Activated T-helper 1 cell treated with Interleukin-2 at 50 U/mL for 16 hours (primary cell): ENCODE measurements around the gene ARMC9.
"Not testable (repeated sequence)": the region's sequence is repeated elsewhere in the genome, so short reads cannot be mapped to it uniquely, and the experiment has no call there.

Source experiments
- DNase-seq: peaks from one replicate; pipeline ENCODE4 v3.0.0-alpha.2; 2020; ENCODE audit warnings: low read depth

The ARMC9 gene

DNA sequence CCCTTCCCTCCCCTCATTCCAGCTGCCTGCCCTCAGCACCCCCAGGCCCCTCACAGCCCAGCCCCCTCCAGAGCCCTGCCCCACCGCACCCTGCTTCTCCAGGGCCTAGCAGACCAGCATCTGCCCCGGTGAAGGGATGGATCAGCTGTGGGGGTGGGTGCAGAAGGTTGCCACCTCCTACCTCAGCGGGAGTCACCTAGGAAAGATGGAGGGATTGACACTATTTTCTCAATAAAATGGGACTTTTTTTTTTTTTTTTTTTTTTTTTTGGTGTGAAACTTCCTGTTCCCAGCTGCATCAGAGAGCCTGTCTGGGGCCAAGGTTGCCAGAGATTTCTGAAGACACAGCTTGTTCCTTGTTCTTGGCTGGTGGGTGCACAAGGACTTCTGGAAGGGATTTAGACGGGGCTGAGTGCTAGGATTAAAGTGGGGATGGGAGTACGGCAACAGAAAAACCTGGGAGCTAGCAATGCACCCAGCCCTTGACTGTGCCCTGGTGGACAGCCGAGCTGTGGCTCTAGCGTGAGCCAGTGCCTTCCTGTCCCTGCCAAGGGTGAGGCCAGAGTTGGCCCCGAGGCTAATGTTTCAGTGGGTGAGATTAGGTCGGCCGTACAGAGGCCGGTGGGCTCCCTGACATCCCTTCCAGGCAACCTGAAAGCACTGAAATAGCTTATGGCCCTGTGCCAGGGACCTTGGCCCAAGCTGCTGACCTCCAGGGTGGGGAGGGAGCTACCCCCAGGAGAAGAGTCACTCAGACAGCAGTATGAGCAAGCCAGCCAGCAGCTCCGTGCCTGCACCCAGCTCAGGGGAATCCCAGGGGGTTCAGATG is 201.6 kb downstream of the ARMC9 start:
- no peak for DNase-seq

DNA sequence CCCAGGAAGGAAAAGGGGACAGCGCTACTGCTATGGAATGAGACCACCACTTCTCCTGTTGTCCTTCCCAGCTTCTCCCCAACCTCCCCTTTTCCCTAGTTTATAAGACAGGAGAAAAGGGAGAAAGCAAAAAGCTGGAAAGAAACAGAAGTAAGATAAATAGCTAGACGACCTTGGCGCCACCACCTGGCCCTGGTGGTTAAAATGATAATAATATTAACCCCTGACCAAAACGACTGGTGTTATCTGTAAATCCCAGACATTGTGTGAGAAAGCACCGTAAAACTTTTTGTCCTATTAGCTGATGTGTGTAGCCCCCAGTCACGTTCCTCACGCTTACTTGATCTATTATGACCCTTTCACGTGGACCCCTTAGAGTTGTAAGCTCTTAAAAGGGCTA is 202.2 kb downstream of the ARMC9 start:
- not testable (repeated sequence) for DNase-seq

DNA sequence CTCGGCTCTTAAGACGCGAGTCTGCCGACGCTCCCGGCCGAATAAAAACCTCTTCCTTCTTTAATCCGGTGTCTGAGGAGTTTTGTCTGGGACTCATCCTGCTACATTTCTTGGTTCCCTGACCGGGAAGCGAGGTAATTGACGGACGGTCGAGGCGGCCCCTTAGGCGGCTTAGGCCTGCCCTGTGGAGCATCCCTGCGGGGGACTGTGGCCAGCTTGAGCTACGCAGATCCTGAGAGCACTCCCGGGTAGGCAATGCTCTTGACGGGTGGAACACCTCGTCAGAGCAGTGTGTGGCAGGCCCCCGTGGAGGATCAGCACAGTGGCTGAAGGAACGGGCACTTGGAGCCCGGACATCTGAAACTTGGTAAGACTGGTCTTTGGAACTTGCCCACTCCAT is 202.7 kb downstream of the ARMC9 start:
- DNase-seq, result not testable (repeated sequence)

DNA sequence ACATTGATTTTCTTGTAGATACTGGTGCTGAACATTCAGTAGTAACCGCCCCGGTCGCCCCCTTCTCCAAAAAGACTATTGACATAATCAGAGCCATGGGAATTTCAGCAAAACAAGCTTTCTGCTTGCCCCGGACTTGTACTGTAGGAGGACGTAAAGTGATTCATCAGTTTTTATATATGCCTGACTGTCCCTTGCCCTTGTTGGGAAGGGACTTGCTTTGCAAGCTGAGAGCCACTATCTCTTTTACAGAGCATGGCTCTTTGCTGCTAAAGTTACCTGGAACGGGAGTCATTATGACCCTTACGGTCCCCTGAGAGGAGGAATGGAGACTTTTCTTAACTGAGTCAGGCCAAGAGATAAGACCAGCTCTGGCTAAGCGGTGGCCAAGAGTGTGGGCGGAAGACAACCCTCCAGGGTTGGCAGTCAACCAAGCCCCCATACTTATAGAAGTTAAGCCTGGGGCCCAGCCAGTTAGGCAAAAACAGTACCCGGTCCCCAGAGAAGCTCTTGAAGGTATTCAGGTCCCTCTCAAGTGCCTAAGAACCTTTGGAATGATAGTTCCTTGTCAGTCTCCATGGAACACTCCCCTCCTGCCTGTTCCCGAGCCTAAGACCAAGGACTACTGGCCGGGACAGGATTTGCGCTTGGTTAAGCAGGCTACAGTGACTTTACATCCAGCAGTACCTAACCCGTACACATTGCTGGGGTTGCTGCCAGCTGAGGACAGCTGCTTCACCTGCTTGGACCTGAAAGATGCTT is 205.2 kb downstream of the ARMC9 start:
- not testable (repeated sequence) for DNase-seq

DNA sequence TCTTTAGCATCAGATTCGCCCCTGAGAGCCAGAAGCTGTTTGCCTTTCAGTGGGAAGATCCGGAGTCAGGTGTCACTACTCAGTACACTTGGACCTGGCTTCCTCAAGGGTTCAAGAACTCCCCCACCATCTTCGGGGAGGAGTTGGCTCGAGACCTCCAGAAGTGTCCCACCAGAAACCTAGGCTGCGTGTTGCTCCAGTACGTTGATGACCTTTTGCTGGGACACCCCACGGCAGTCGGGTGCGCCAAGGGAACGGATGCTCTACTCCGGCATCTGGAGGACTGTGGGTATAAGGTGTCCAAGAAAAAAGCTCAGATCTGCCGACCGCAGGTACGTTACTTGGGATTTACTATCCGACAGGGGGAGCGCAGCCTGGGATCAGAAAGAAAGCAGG is 205.8 kb downstream of the ARMC9 start:
- not testable (repeated sequence) for DNase-seq

DNA sequence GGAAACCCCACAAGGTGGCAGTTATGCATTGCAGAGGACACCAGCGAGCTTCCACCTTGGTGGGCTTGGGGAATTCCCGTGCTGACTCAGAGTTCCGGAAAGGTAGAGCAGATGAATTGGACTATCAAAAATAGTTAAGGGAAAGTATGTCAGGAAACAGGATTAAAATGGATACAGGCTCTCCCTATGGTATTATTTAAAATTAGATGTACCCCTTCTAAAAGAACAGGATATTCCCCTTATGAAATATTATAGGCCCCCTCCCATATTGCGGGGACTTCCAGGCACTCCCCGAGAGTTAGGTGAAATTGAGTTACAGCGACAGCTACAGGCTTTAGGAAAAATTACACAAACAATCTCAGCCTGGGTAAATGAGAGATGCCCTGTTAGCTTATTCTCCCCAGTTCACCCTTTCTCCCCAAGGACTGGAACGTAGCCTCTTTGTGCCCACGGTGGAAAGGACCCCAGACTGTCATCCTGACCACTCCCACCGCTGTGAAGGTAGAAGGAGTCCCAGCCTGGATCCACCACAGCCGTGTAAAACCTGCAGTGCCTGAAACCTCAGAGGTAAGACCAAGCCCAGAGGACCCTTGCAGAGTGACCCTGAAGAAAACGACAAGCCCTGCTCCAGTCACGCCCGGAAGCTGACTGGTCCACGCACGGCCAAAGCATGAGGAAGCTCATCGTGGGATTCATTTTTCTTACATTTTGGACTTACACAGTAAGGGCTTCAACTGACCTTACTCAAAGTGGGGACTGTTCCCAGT is 207.4 kb downstream of the ARMC9 start:
- DNase-seq, result not testable (repeated sequence)

DNA sequence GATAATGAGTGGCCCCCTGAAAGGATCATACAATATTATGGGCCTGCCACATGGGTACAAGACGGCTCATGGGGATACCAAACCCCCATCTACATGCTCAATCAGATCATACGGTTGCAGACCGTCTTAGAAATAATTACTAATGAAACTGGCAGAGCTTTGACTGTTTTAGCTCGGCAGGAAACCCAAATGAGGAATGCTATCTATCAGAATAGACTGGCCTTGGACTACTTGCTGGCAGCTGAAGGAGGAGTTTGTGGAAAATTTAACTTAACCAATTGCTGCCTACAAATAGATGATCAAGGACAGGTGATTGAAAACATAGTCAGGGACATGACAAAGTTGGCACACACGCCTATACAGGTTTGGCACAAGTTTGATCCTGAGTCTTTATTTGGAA is 209.3 kb downstream of the ARMC9 start:
- DNase-seq, result not testable (repeated sequence)

DNA sequence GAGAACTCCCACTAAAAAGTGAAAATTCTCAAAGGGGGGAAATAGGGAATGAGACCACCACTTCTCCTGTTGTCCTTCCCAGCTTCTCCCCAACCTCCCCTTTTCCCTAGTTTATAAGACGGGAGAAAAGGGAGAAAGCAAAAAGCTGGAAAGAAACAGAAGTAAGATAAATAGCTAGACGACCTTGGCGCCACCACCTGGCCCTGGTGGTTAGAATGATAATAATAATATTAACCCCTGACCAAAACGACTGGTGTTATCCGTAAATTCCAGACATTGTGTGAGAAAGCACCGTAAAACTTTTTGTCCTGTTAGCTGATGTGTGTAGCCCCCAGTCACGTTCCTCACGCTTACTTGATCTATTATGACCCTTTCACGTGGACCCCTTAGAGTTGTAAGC is 209.9 kb downstream of the ARMC9 start:
- not testable (repeated sequence) for DNase-seq

DNA sequence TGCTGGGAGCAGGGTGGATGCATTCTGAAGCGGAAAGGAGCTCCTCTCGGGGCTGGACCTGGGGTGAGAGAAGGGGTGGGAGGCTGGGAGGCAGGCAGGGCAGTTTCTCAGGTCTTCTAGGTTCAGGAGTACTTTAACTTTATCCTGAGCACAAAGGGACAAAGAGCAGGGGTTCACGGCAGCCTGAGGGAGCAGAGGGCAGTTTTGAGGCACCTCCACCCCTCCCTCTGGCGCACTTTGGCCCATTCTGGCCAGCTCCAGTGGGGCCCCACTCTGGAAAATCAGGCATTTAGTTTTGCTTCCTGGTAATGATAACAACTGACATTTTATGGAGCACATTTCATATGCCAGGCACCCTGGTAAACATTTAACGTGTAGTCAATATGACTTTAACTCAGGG is 211.3 kb downstream of the ARMC9 start:
- no peak for DNase-seq

DNA sequence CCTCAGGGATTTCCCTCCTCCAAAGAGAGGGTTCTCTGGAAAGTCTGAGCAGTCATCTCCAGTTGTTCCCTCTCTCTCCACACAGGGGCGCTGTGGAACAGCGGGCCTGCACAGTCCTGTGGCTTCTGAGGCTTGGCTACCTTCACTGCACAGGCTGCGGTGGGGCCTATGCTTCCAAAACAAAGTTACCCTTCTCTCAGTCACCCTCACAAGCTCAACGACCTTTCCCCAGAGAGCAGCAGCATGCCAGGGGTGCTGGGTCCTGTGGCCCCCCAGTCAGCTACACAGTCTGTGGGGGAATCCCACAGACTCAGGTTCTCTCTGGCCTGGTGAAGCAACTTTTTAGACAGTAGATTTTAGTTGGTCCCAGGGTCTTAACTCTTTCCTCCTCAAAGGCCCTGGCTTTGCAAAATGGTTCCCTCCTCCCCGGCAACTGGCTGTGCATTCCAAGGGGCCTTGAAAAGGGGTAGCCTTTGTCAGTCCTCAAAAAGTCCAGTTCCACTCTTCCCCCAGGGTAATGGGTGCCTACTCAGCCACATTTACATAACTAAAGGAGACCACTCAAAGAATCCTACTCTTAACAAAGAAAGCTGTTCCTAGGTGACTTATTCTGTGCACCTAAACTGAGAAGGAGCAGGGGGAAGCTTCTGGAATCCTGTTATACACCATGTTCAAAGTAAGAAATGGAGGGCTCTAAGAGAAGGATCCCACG is 212.0 kb downstream of the ARMC9 start:
- DNase-seq, result no peak

DNA sequence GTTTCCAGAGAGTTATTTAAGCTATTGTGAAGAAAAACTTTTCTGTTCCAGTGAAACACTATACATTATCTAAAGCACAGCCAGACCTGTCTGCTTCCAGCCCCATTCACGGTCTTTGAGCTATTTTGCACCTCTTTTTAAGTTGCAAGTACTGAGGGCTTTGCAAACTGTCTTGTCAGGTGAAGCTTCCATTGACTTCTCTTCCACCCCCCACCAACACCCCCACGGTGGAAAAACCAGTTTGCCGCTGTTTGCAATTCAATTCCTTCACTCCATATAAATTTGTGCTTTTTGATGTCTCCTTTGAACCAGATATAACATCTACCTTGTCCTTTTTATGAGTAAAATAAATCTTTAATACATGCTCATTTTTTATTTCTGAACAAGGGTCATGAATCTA is 212.8 kb downstream of the ARMC9 start:
- DNase-seq, result no peak

DNA sequence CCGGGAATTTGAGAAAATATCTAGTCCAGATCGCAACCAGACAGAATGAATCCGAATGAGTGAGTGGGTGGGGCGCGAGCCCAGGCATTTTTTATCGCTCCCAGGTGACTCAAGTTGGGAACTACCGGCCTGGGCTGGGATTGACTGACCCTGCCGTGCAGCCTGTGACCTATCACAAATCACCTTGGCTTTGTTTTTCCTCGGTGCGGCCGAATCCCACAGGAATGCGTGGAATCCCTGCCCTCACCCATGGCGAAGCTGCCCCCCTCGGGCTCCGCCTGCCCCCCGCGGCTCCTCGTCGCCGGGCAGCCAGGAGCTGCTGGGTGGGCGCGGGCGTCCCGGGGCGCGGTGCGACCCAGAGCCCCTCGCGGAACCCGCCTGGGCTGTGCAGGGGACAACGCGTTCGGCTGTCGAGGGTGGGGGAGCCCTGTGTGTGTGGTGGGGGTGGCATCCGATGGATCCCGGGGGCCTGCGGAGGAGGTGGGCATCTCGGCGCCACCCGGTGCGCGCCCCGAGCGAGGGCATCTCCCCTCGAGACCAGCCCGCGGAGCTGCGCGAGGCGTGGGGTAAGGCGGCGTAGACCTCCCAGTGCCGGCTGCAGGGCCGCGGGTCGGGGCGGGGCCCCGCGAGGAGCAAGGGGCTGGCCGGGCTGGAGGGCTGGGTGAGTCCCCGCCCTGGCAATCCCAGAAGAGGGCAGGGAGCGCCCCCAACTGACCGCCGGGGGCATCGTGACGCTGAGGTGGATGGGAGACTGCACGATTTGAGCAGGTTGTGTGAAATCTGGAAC is 213.6 kb downstream of the ARMC9 start:
- DNase-seq, result peak; percentile 42

DNA sequence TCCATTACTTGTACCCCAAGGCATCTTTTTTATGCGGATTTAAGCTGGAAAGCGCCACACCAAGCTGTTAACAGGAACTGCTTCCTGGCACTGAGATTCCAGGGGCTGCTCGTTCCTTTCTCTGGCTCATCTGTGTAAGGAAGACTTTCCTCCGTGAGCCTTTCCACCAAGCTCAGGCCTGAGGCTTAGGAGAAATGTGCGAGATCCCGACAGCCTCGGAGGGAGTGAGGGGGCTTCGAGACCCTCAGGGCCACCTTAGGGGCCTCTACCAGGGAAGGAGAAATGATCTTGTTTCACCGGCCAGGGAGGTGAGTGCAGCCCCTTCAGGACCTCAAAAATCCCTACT is 214.2 kb downstream of the ARMC9 start:
- no peak for DNase-seq

DNA sequence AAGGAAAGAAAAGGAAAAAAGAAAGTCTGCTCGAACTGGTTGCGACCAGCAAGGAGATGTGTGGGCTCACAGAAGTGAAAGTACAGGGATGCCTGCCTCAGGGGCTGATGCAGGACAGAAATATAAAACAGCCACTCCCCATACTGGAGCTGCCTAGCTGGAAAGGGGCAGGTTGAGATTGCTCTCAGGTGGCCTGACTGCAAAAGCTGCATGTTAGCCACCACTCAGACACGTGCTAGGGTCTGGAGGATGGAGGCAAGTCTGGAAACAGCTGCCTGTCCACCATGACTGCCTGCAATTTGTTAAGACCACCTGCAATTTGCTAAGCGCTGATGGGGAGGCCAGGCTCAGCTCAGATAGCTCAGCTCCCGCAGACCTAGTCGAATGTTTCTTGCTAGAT is 215.0 kb downstream of the ARMC9 start:
- no peak for DNase-seq

DNA sequence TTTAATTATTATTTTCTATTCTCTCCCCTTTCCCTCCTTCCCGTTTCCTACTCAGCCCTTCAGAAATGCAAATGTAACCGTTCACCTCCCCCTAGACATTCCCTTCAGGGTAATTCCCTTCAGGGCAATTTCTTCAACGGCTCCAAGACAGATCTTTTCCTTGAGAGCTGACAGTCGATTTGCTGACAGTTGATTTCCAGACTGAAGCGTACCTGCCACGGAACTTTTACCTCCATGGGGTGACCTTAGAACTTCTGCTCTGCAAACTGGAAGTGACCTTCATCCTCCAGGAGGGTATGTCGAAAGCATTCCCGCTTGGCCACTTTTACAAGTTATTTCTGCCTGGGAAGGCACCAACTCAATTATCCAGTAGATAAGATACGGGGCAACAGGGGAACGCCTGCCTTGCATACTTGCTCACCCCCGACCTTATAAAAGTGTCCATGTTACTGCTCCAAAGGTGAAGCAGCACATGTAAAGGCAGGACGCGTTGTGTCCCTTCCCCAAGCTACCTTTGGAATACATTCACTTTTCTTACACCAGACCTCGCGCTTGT is 215.6 kb downstream of the ARMC9 start:
- no peak for DNase-seq

DNA sequence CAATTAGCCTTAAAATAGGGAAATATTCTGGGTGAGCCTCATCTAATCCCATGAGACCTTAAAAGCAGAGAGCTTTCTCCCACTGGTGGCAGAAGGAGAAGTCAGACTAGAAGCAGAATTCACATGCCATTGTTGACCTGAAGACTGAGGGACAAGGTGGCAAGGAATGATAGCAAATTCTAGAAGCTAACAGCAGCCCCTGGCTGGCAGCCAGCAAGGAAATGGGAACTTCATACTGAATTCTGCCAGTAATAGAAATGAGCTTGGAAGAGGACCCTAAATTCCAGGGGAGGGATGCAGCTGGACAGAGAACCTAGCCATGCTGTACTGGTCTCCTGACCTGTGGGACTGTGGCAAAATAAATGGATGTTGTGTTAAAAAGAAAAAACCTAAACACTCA is 216.6 kb downstream of the ARMC9 start:
- DNase-seq, result no peak

DNA sequence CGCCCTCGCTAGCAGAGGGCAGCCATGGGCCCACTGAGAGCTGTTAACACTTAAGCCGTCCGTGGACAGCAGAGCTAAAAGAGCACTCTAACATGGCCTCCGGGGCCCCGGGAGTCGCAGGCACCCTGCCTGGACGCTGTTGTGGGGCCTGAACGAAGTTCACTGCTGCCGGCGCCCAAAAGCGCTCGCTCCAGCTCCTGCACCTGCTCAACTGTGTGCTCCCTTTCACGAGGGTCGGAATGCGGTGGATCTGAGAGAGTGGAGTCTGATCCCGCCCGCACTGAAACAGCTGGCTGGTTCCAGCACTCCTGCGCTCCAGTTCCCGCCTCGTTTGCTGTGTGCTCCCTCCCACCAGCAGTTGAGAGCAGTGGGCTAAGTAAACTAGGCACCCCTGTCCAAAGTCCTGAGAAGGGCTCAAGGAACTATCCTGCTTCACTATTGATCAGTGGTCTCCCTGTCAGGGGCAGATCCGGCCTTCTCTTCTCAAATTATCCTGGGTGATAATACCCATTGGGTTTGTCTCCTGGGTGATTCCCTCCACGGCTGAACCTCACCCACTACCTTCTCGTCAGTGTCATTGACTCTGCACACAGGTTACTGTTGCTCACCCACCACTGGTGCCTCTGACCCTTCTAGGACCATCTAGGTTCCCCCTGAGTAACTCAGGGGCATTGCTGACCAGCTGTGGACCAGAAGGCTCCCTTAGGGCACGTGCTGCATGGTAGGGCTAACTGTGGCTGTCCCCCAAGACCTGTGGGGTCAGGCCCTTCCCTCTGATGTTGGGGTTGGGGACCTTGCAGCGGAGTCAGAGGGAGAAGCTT is 220.6 kb downstream of the ARMC9 start:
- no peak for DNase-seq

DNA sequence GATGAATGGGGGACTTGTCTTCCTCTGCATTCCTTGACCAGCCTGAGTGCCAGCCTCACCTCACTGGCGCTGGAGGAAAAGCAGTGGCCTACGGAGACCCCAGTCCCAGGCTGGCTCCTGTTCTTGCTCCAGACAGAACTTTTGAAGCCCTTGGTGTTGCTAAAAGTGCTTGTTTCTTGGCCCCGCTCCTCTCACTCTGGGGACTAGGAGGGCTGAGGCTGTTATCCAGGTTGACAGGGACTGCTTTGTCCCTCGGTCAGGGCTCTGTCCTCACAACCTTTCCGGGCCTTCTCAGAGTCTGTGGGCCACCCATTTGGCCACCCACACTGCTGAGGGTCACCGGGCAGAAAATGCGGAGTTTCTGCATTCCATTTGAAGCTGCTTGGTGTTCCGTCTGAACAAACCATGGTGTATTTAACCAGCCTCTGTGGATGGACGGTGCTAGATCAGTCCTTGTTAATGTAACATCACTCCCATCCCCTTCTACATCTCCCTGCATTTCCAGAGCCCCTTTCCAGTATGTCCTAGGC is 222.7 kb downstream of the ARMC9 start:
- no peak for DNase-seq

DNA sequence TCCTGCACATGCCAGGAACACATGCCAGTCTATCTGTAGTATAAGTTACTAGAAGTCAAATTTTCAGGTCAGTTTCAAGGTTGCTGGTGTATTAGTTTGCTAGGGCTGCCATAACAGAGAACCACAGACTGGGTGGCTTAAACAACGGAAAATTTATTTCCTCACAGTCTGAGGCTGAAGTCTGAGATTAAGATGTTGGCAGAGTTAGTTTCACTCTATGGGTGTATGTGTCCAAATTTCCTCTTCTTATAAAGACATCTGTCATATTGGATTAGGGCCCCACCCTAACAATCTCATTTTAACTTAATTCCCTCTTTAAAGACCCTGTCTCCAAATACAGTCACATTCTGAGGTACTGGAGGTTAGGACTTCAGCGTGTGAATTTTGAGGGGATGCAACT is 223.6 kb downstream of the ARMC9 start:
- DNase-seq, result no peak

DNA sequence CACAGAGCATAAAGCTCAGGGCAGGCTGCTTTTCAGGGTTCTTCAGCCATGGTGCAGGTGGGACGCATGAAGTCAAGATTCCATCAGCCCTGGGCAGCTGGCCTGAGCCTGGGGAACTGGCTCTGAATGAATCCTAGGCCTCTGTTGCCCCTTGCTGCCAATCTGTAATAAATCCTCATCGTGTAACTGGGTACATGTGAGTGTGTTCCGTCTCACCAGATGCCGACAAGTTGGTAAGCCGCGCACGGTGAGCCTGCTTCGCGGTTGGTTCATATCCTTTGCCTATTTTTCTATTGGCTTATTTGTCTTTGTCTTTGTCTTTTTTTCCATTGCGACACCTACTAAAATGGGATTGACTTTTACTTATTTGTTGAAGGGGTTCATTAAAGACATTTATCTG is 224.7 kb downstream of the ARMC9 start:
- DNase-seq, result no peak
